OCI-LY7 (cell line): Measurements from ENCODE around the gene GSE1.

Experiments
- CTCF ChIP-seq: fragments of 200-600 bp; sonication (generic); conservative IDR thresholded peaks from 2 replicates; pipeline ENCODE4 v1.5.1; 2014; ENCODE audit warnings: mild to moderate bottlenecking, antibody characterized with exemption, low read length, moderate library complexity, mixed read lengths
- EZH2phosphoT487 ChIP-seq: fragments of 200-600 bp; sonication (generic); IDR thresholded peaks from 2 replicates; pipeline ENCODE4 v1.6.1; 2018; ENCODE audit warnings: low read depth, borderline replicate concordance, mild to moderate bottlenecking, mixed run types, antibody characterized with exemption, low read length, moderate library complexity, mixed read lengths

DNA sequence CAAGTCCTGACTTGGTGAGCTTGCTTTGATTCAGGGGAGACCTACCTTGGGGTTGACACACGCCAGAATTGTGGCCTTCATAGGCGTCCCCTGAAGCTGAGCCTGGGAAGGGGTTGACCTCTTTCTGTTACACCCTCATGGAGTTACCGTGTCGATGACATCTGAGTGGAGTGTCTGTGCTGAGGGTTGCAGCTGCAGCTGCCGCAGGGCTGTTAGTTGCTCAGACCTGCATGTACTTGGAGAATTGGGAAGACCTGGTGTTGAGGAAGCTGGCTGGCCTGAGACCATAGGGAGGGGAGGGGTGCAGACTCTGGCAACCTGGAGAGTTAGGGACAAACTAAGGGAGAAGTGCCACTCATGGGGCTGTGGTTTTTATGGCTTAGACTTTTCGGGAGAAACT lies 9.6 kb downstream of the GSE1 start:
- TF ChIP-seq CTCF (no peak), EZH2phosphoT487 (no peak)
